GM12874 (cell line): ENCODE data around the gene MDFI.
A peak's percentile ranks its signal among the peaks of the same experiment; 100 is the strongest.

Experiments
- TF ChIP-seq, protein P1 (sequence below): IDR thresholded peaks from 2 replicates; pipeline ENCODE4 v1.5.1; 2011; ENCODE audit warnings: low read depth, mild to moderate bottlenecking, control low read depth, low read length, moderate library complexity; ENCODE audit not compliant: insufficient read depth

Gene MDFI

GRCh38 chr6:41682497-41683272 lies 44.4 kb downstream of the MDFI start:
- TF ChIP-seq, protein P1, sequence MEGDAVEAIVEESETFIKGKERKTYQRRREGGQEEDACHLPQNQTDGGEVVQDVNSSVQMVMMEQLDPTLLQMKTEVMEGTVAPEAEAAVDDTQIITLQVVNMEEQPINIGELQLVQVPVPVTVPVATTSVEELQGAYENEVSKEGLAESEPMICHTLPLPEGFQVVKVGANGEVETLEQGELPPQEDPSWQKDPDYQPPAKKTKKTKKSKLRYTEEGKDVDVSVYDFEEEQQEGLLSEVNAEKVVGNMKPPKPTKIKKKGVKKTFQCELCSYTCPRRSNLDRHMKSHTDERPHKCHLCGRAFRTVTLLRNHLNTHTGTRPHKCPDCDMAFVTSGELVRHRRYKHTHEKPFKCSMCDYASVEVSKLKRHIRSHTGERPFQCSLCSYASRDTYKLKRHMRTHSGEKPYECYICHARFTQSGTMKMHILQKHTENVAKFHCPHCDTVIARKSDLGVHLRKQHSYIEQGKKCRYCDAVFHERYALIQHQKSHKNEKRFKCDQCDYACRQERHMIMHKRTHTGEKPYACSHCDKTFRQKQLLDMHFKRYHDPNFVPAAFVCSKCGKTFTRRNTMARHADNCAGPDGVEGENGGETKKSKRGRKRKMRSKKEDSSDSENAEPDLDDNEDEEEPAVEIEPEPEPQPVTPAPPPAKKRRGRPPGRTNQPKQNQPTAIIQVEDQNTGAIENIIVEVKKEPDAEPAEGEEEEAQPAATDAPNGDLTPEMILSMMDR: no peak

DNA sequence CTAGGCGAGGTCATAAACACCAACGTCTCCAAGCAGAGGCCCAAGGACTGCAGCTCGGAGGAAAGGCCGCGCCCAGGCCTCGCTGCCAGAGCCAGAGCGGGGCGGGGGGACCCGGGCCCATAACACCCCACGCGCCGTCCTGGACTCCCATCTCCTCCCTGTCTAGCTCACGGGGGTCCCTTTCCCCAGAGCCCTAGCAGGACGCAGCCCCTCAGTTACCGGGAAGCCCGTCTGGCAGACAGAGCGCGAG lies 44.9 kb downstream of the MDFI start:
- TF ChIP-seq, protein P1: no peak

- TF ChIP-seq, protein P1: peak; percentile 97
Measured at GRCh38 chr6:41683523-41684310, 45.4 kb downstream of the MDFI start.

GRCh38 chr6:41684311-41685180 lies 46.3 kb downstream of the MDFI start:
- TF ChIP-seq, protein P1: no peak

DNA sequence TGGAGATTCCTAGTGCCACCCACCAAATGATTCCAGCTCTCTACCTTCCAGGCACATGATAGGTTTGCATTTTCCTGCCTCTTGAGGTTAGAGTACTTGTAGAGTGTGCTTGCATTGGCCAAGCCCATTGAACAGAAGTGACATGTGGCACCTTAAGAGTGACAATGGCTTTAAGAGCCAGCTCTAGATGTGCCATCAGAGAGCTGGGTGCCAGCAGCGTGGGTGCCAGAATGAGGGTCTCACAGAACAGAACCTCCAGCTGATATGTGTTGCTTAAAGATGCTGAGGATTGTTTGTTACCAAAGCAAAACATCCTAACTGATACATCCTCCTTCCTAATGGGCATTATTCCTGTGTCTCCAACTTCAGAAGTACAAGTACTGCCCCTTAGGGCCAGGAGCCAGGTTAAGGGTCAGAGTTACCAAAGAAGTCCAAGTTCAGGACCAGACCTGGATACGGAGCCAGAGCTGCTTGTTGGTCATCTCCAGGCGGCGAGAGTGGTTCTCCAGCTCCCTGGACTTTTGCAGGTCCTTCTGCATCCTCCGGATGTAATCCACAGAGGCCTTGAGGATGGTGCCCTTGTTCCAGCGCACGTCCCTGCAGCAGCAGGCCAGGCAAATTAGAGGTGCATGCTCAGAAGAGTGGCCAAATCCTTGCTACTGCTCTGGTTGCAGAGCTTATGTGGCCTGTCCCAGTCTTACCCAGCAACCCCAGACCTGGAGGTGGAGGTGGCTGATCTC lies 47.5 kb downstream of the MDFI start:
- TF ChIP-seq, protein P1: no peak

- TF ChIP-seq, protein P1: no peak
Measured at GRCh38 chr6:41687501-41688175, 49.4 kb downstream of the MDFI start.
